GM12878 (cell line): ENCODE data around the gene KIAA1671. TPM values are rescaled to one million over a fixed set of nuclear protein-coding genes. Genes with fewer than 3 reads are reported as not detected.

Experiments
- ATAC-seq: fragments of 200-7000 bp; cut with Tn5 transposase; 3 replicates; pipeline ENCODE4 v1.9.1; 2020; ENCODE audit warnings: mild to moderate bottlenecking, moderate library complexity
- BruUV-seq: library from RNA; stranded (reverse); fragments of 400-500 nt; replicated peaks from 2 replicates; lab custom pipeline; 2021; lab: Mats Ljungman, UMichigan
- CTCF ChIA-PET: fragments of 300-600 bp; sonication (Branson Sonifier 250); formaldehyde crosslinking; extraction: SDS; loops from one replicate; lab custom pipeline; 2021; ENCODE audit warnings: inconsistent platforms; lab: Yijun Ruan, JAX
- POLR2A ChIA-PET: fragments of 350-600 bp; formaldehyde crosslinking; extraction: SDS; loops from one replicate; lab custom pipeline; 2021; ENCODE audit warnings: inconsistent platforms; lab: Charles Lee
- RAD21 ChIA-PET: fragments of 300-600 bp; sonication (Branson Sonifier 250); formaldehyde crosslinking; loops from one replicate; lab custom pipeline; 2023; ENCODE audit warnings: antibody characterized with exemption; ENCODE audit not compliant: unreplicated experiment; lab: Charles Lee
- SMC1A ChIA-PET: fragments of 300-600 bp; sonication (Branson Sonifier 250); formaldehyde crosslinking; loops from one replicate; lab custom pipeline; 2023; ENCODE audit not compliant: unreplicated experiment, uncharacterized antibody; lab: Charles Lee
- DNase-seq: peaks from one replicate; pipeline ENCODE4 v3.0.0-alpha.2; 2011; ENCODE audit warnings: low read depth, low spot score
- FAIRE-seq: peaks from 3 replicates; lab custom pipeline; 2011; peaks lifted over from hg19 to GRCh38; lab: Jason Lieb, UNC
- H2AFZ ChIP-seq: 2 replicates; pipeline ENCODE4 v1.6.0; 2011; ENCODE audit warnings: low read depth, low read length, control low read depth; ENCODE audit not compliant: control insufficient read depth
- H3K27ac ChIP-seq: 2 replicates; pipeline ENCODE4 v1.5.1; 2011; ENCODE audit warnings: control low read depth; ENCODE audit not compliant: control insufficient read depth, insufficient read depth
- H3K27me3 ChIP-seq, 2 experiments: replicated peaks in 1 of 2; 2 replicates each; pipeline versions ENCODE4 v1.6.0 to v1.6.1; 2011; ENCODE audit warnings: low read length in 1 of 2; ENCODE audit not compliant: control insufficient read depth in 2 of 2, insufficient read depth in 2 of 2
- H3K36me3 ChIP-seq, 2 experiments: 2 replicates each; pipeline ENCODE4 v1.5.1; 2011; ENCODE audit warnings: low read length in 1 of 2; ENCODE audit not compliant: control insufficient read depth in 2 of 2, insufficient read depth in 2 of 2
- H3K4me1 ChIP-seq: 2 replicates; pipeline ENCODE4 v1.6.1; 2011; ENCODE audit warnings: mild to moderate bottlenecking, low read length, moderate library complexity, mixed read lengths; ENCODE audit not compliant: control insufficient read depth, insufficient read depth
- H3K4me2 ChIP-seq: 2 replicates; pipeline ENCODE4 v1.6.0; 2011; ENCODE audit warnings: control low read depth; ENCODE audit not compliant: control insufficient read depth, insufficient read depth
- H3K4me3 ChIP-seq: fragments of 200-600 bp; sonication (generic); 2 replicates; pipeline ENCODE4 v1.5.1; 2016
- H3K79me2 ChIP-seq: 2 replicates; pipeline ENCODE4 v1.6.0; 2011; ENCODE audit warnings: low read length; ENCODE audit not compliant: control insufficient read depth, insufficient read depth
- H3K9ac ChIP-seq: 2 replicates; pipeline ENCODE4 v1.8.0; 2011; ENCODE audit warnings: low read length, control low read depth, mixed read lengths; ENCODE audit not compliant: control insufficient read depth, insufficient read depth
- H3K9me3 ChIP-seq: replicated peaks from 3 replicates; pipeline ENCODE4 v1.5.1; 2011; ENCODE audit warnings: mild to moderate bottlenecking, low read length; ENCODE audit not compliant: control insufficient read depth, insufficient read depth
- H4K20me1 ChIP-seq: 2 replicates; pipeline ENCODE4 v1.6.0; 2011; ENCODE audit not compliant: control insufficient read depth, insufficient read depth
- BACH1 ChIP-seq: fragments of 450-650 bp; IDR thresholded peaks from 2 replicates; pipeline ENCODE4 v1.6.1; 2017; ENCODE audit warnings: mild to moderate bottlenecking, borderline replicate concordance
- BMI1 ChIP-seq: fragments of 450-650 bp; IDR thresholded peaks from 2 replicates; pipeline ENCODE4 v1.6.1; 2016; ENCODE audit warnings: mild to moderate bottlenecking, moderate library complexity, borderline replicate concordance
- CREM ChIP-seq: IDR thresholded peaks from 2 replicates; pipeline ENCODE4 v1.6.1; 2014; ENCODE audit warnings: antibody characterized with exemption, low read depth
- ELK1 ChIP-seq: IDR thresholded peaks from 2 replicates; pipeline ENCODE4 v1.6.1; 2012; ENCODE audit warnings: low read depth, low read length, improper control_type of control experiment
- MTA3 ChIP-seq: IDR thresholded peaks from 2 replicates; pipeline ENCODE4 v1.6.1; 2012; ENCODE audit warnings: low read length, inconsistent platforms, borderline replicate concordance
- PAX5 ChIP-seq: IDR thresholded peaks from 2 replicates; pipeline ENCODE4 v1.6.1; 2011; ENCODE audit warnings: low read depth, low read length, borderline replicate concordance
- PBX3 ChIP-seq: IDR thresholded peaks from 2 replicates; pipeline ENCODE4 v1.6.1; 2011; ENCODE audit warnings: mild to moderate bottlenecking, low read depth, low read length, moderate library complexity; ENCODE audit not compliant: insufficient replicate concordance
- POU2F2 ChIP-seq: IDR thresholded peaks from 3 replicates; pipeline ENCODE4 v1.6.1; 2011; ENCODE audit warnings: low read depth, mild to moderate bottlenecking, low read length, borderline replicate concordance
- RFX5 ChIP-seq: IDR thresholded peaks from 2 replicates; pipeline ENCODE4 v1.6.1; 2011; ENCODE audit warnings: low read depth, low read length, improper control_type of control experiment
- RUNX3 ChIP-seq: IDR thresholded peaks from 2 replicates; pipeline ENCODE4 v1.6.1; 2012; ENCODE audit warnings: low read length, inconsistent platforms
- SMAD5 ChIP-seq: IDR thresholded peaks from 2 replicates; pipeline ENCODE4 v1.6.1; 2016; ENCODE audit warnings: antibody characterized with exemption, low read depth
- SPI1 ChIP-seq: IDR thresholded peaks from 2 replicates; pipeline ENCODE4 v1.6.1; 2011; ENCODE audit warnings: low read depth, mild to moderate bottlenecking, low read length, moderate library complexity, borderline replicate concordance; ENCODE audit not compliant: insufficient read depth
- USF1 ChIP-seq: IDR thresholded peaks from 2 replicates; pipeline ENCODE4 v1.6.1; 2011; ENCODE audit warnings: borderline replicate concordance, low read depth, mild to moderate bottlenecking, moderate library complexity, mixed read lengths, low read length; ENCODE audit not compliant: insufficient read depth; ENCODE audit errors: extremely low read length
- YBX1 ChIP-seq: fragments of 450-650 bp; IDR thresholded peaks from 2 replicates; pipeline ENCODE4 v1.6.1; 2016; ENCODE audit warnings: antibody characterized with exemption
- WGBS: methylation state at CpG from one replicate; pipeline ENCODE4 v1.1.6; 2016; ENCODE audit warnings: low lambda C conversion rate; ENCODE audit not compliant: insufficient replicate concordance, insufficient coverage; ENCODE audit errors: missing lambda C conversion rate; 5-methylcytosine and 5-hydroxymethylcytosine counted together
- in situ Hi-C: fragments of 300-500 bp; cut with MboI; formaldehyde crosslinking; loops from 9 replicates; pipeline ENCODE4 v1.14.3; 2018; ENCODE audit warnings: mixed read lengths
- intact Hi-C: fragments of 100-400 bp; cut with micrococcal nuclease; formaldehyde crosslinking; loops from one replicate; pipeline ENCODE4 v1.14.2; 2022; ENCODE audit not compliant: unreplicated experiment
- polyA plus RNA-seq, 11 experiments: library from polyadenylated mRNA; depleted of rRNA in 4 of 11; unstranded in 6 of 11; stranded (reverse) in 5 of 11; fragments of >200 nt; fragmentation: Nextera tagmentation in 4 of 11; fragmentation: Illumina TruSeq in 1 of 11; extraction: Ambion mirVana in 4 of 11; extraction: Trizol in 1 of 11; gene quantifications; 1 replicate in 1 of 11; 2 replicates in 10 of 11; pipeline versions ENCODE4 v1.2.1 to v1.2.3, GENCODE V29; 2011 to 2016; ENCODE audit warnings: inconsistent platforms in 2 of 11, missing spikeins in 2 of 11, low read depth in 1 of 11
- total RNA-seq, 4 experiments: library from RNA; depleted of rRNA in 3 of 4; stranded (reverse); fragments of >200 nt in 3 of 4; fragmentation: Illumina TruSeq in 1 of 4; extraction: Trizol in 1 of 4; gene quantifications; 2 replicates each; pipeline versions ENCODE4 v1.2.1 to v1.2.3, GENCODE V29; 2013 to 2021

The KIAA1671 gene
- total and polyA plus RNA-seq, 10 of the 15 experiments (the other 5 are each of a cell fraction or from before 2014, with no cell fraction given), result 0.05 to 2.7 (median 0.33) TPM

- Histone ChIP-seq H3K9me3 (no peaks in the 10 kb centered on the region), H3K4me3 (no peak overlapping the region), H3K27ac (no peak overlapping the region), H4K20me1 (no peaks in the 10 kb centered on the region), H3K36me3 (no peaks in the 10 kb centered on the region), H3K4me2 (no peak overlapping the region), H3K27me3 (no peaks in the 10 kb centered on the region), H3K4me1 (no peaks in the 10 kb centered on the region), H3K79me2 (no peaks in the 10 kb centered on the region), H3K9ac (no peak overlapping the region), H2AFZ (no peak overlapping the region)
- ChIA-PET SMC1A (interaction anchor here (1.0 kb wide), 1 partner anchor 19 kb away, joined by 4 read pairs; no protein-coding TSS in a partner anchor), RAD21 (no interaction called here), CTCF (interaction anchor here (0.9 kb wide), 1 partner anchor 10 kb away, joined by 4 read pairs; no protein-coding TSS in a partner anchor), POLR2A (no interaction called here)
- ATAC-seq (no peak), FAIRE-seq (no peak), DNase-seq (no peak)
- WGBS, result 17% methylated on average over 7 of the region's 7 CpGs
- in situ Hi-C loops, result no loop called here
- intact Hi-C loops, result no loop called here
- no TSS peak for BruUV-seq
- TF ChIP-seq BACH1 (no peak), RFX5 (no peak)
Measured at GRCh38 chr22:25095869-25096268, 143.4 kb downstream of the KIAA1671 start.

- ChIA-PET CTCF (interaction anchor here (0.9 kb wide), 1 partner anchor 25 kb away, joined by 3 read pairs; no protein-coding TSS in a partner anchor), SMC1A (interaction anchor here (0.9 kb wide), 1 partner anchor 9 kb away, joined by 3 read pairs; no protein-coding TSS in a partner anchor), POLR2A (no interaction called here), RAD21 (no interaction called here)
- 31% methylated on average over 17 of the region's 17 CpGs for WGBS
- no peaks in the 10 kb centered on the region for H3K36me3 ChIP-seq
- H3K27me3 ChIP-seq, result no peaks in the 10 kb centered on the region
- no peak overlapping the region for H3K27ac ChIP-seq
- DNase-seq, result no peak
- no TSS peak for BruUV-seq
- no peaks in the 10 kb centered on the region for H3K4me1 ChIP-seq
- in situ Hi-C loops, result no loop called here
- H2AFZ ChIP-seq, result no peak overlapping the region
- H3K9me3 ChIP-seq, result no peaks in the 10 kb centered on the region
- no peak for ATAC-seq
- H3K4me3 ChIP-seq, result no peak overlapping the region
- intact Hi-C loops, result no loop called here
- H3K9ac ChIP-seq, result no peak overlapping the region
- FAIRE-seq, result no peak
- H3K4me2 ChIP-seq, result no peak overlapping the region
- no peaks in the 10 kb centered on the region for H3K79me2 ChIP-seq
- H4K20me1 ChIP-seq, result no peaks in the 10 kb centered on the region
- no peak for TF ChIP-seq PAX5
- TF ChIP-seq SMAD5, result no peak
- no peak for TF ChIP-seq BMI1
- no peak for TF ChIP-seq YBX1
- TF ChIP-seq RUNX3, result no peak
- no peak for TF ChIP-seq CREM
- TF ChIP-seq MTA3, result no peak
- no peak for TF ChIP-seq ELK1
- no peak for TF ChIP-seq USF1
- TF ChIP-seq POU2F2, result no peak
- no peak for TF ChIP-seq SPI1
- TF ChIP-seq PBX3, result no peak
Measured at GRCh38 chr22:25096638-25097405, 144.3 kb downstream of the KIAA1671 start.
